GM12875 (cell line): ENCODE measurements around the gene PHF21B.

ENCODE experiments used
- H3K4me3 ChIP-seq: one replicate; pipeline ENCODE4 v1.5.1; 2011; ENCODE audit warnings: low read depth, low read length, control low read depth
- CTCF ChIP-seq: IDR thresholded peaks from 2 replicates; pipeline ENCODE4 v1.5.1; 2011; ENCODE audit warnings: low read depth, mild to moderate bottlenecking, control low read depth, inconsistent platforms, low read length, moderate library complexity, borderline replicate concordance; ENCODE audit not compliant: insufficient read depth

Gene PHF21B

GRCh38 chr22:45019861-45020655, 10.3 kb upstream of the PHF21B start:
- no peak overlapping the region for H3K4me3 ChIP-seq
- TF ChIP-seq CTCF, result no peak

- no peak for TF ChIP-seq CTCF
Observed at GRCh38 chr22:45014654-45015053, 4.8 kb upstream of the PHF21B start.

GRCh38 chr22:45013138-45013537, 3.3 kb upstream of the PHF21B start:
- H3K4me3 ChIP-seq, result no peak overlapping the region
- no peak for TF ChIP-seq CTCF

More at GRCh38 chr22:45014654-45015053, 4.8 kb upstream of the PHF21B start:
- no peak overlapping the region for H3K4me3 ChIP-seq

- TF ChIP-seq CTCF, result no peak
- no peak overlapping the region for H3K4me3 ChIP-seq
Observed at GRCh38 chr22:45010532-45010900, 711 bp upstream of the PHF21B start.

DNA sequence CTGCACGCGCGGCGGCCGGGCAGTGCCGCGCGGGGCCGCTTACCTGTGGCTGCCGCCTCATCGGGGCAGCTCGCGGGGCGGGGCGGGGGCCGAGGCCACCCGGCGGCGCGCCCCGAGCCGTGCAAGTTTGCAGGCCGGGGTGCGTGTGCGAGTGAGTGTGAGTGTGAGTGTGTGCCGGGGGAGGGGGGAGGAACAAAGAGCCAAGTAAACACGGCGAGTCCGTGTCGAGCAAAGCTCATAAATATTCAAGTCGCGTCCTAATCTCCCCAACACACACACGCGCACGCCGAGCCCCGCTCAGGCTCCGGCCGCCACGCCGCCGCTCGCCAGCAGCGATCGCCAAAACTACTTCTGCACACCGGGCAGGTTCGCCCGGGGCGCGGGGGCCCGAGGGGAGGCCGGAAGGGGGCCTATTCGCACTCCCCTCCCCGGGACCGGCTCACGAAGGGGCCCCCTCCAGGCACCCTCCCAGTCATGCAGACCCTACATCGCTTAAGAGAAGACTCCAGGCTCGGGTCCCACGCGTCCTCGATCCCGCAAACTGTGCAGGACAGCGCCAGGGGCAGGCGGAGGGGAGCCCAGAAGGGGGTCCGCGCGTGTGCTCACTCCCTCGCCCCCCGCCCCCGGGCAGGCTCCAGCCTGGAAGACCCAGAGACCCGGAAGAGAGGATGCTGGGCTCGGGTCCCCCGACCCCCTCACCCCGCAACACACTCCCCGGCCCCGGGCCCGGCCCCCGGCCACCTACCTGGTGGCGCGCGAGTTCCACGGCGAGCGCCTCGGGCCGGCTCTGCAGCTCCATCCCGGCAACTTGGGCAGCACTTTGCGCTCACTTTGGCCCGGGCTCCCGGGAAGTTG, 827 bp downstream of the PHF21B start:
- peak overlapping the region; percentile 44 for H3K4me3 ChIP-seq

GRCh38 chr22:45008186-45008681, 1.6 kb downstream of the PHF21B start:
- TF ChIP-seq CTCF, result no peak

More for the DNA sequence above, 827 bp downstream of the PHF21B start:
- no peak for TF ChIP-seq CTCF

More at GRCh38 chr22:45008186-45008681, 1.6 kb downstream of the PHF21B start:
- no peak overlapping the region for H3K4me3 ChIP-seq
